ENCODE measurements around the gene ELAVL3. TPM values are rescaled to one million over a fixed set of nuclear protein-coding genes. Genes with fewer than 3 reads are reported as not detected.
"Not testable (repeated sequence)": the region's sequence is repeated elsewhere in the genome, so short reads cannot be mapped to it uniquely, and the experiment has no call there.

ELAVL3 gene
- total RNA-seq, 4 donors from 2014 or later, result not detected

- TF ChIP-seq EP300 (IDR thresholded peaks at IDR 0.05) (no peak), POLR2A (IDR thresholded peaks at IDR 0.05) (no peak)
- TF ChIP-seq, protein P1, sequence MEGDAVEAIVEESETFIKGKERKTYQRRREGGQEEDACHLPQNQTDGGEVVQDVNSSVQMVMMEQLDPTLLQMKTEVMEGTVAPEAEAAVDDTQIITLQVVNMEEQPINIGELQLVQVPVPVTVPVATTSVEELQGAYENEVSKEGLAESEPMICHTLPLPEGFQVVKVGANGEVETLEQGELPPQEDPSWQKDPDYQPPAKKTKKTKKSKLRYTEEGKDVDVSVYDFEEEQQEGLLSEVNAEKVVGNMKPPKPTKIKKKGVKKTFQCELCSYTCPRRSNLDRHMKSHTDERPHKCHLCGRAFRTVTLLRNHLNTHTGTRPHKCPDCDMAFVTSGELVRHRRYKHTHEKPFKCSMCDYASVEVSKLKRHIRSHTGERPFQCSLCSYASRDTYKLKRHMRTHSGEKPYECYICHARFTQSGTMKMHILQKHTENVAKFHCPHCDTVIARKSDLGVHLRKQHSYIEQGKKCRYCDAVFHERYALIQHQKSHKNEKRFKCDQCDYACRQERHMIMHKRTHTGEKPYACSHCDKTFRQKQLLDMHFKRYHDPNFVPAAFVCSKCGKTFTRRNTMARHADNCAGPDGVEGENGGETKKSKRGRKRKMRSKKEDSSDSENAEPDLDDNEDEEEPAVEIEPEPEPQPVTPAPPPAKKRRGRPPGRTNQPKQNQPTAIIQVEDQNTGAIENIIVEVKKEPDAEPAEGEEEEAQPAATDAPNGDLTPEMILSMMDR (IDR thresholded peaks at IDR 0.05), result no peak
- Histone ChIP-seq H3K27me3 (peaks cover 0 to 12% of the 10 kb centered on the region in 2 donors), H3K9me3 (no peaks in the 10 kb centered on the region), H3K4me1 (no peaks in the 10 kb centered on the region), H3K27ac (no peak overlapping the region), H3K36me3 (no peaks in the 10 kb centered on the region), H3K4me3 (no peak overlapping the region)
- WGBS, 2 donors, result 23 to 39% methylated on average over 8 of the region's 8 CpGs
- DNase-seq (ENCODE audit: low spot score in 2 of 2), result no peak
Observed at GRCh38 chr19:11465600-11465999, 15.2 kb downstream of the ELAVL3 start.

DNA sequence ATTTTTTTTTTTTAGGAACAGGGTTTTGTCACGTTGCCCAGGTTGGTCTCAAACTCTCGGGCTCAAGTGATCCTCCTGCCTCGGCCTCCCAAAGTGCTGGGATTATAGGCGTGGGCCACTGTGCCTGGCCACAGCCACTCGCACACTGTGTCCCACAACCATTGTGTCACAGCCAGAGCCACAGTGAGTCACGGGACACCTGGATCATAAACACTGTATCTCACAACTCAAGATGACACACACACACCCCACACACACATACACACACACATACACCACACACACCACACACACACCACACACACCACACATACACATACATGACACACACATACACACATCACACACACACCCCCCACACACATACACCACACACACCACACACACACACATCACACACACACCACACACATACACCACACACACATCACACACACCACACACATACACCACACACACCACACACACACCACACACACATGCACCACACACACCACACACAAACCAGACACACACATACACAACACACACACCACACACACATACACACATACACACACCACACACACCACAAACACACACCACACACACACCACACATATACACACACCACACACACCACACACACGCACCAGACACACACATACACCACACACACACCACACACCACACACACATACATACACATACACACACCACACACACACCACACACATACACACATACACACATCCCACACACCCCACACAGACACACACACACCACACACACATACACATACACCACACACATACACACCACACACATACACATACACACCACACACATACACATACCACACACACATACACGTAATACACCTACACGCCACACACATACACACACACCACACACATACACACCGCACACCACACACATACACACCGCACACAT, 16.2 kb downstream of the ELAVL3 start:
- no peak overlapping the region for H3K27ac ChIP-seq
- peaks cover 0 to 18% of the 10 kb centered on the region in 2 donors for H3K27me3 ChIP-seq
- no peaks in the 10 kb centered on the region for H3K9me3 ChIP-seq
- 81 to 88% methylated on average over 11 of the region's 11 CpGs for WGBS, 2 donors
- no peaks in the 10 kb centered on the region for H3K36me3 ChIP-seq
- H3K4me3 ChIP-seq, result no peak overlapping the region
- H3K4me1 ChIP-seq, result no peaks in the 10 kb centered on the region
- no peak for DNase-seq (ENCODE audit: low spot score in 2 of 2)
- TF ChIP-seq, protein P1 (IDR thresholded peaks at IDR 0.05), result no peak

DNA sequence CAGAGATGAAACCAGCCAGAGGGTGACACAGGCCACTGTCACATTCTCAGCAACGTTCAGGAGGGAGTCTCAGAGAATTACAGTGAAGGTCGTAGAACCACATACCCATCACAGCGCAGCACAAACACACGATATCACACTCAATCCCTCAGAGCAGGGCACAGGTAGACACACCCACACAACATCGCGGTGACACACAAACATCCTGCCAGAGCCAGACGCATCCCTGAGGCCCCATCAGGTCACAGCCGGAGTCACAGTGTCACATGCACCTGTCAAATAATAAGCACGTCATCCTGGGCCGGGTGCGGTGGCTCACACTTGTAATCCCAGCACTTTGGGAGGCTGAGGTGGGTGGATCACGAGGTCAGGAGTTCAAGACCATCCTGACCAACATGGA, 17.5 kb downstream of the ELAVL3 start:
- TF ChIP-seq, protein P1 (IDR thresholded peaks at IDR 0.05), result no peak
- TF ChIP-seq POLR2A (IDR thresholded peaks at IDR 0.05) (no peak), EP300 (IDR thresholded peaks at IDR 0.05) (no peak)
- 74 to 77% methylated on average over 12 of the region's 12 CpGs for WGBS, 2 donors
- no peak for DNase-seq (ENCODE audit: low spot score in 2 of 2)

GRCh38 chr19:11461453-11461852, 19.4 kb downstream of the ELAVL3 start:
- Histone ChIP-seq H3K4me3 (no peak overlapping the region), H3K27me3 (peaks cover 0 to 25% of the 10 kb centered on the region in 2 donors), H3K36me3 (no peaks in the 10 kb centered on the region), H3K27ac (no peak overlapping the region), H3K4me1 (no peaks in the 10 kb centered on the region), H3K9me3 (no peaks in the 10 kb centered on the region)
- no peak for DNase-seq (ENCODE audit: low spot score in 2 of 2)
- WGBS, 2 donors, result 54 to 71% methylated on average over 2 of the region's 2 CpGs
- no peak for TF ChIP-seq POLR2A (IDR thresholded peaks at IDR 0.05)
- TF ChIP-seq, protein P1 (IDR thresholded peaks at IDR 0.05), result no peak
- TF ChIP-seq EP300 (IDR thresholded peaks at IDR 0.05), result no peak

More for the DNA sequence above, 17.5 kb downstream of the ELAVL3 start:
- Histone ChIP-seq H3K4me3 (no peak overlapping the region), H3K27ac (no peak overlapping the region), H3K36me3 (no peaks in the 10 kb centered on the region), H3K4me1 (no peaks in the 10 kb centered on the region), H3K27me3 (peaks cover 0 to 20% of the 10 kb centered on the region in 2 donors), H3K9me3 (no peaks in the 10 kb centered on the region)

- Histone ChIP-seq H3K27ac (no peak overlapping the region), H3K36me3 (no peaks in the 10 kb centered on the region), H3K4me3 (no peak overlapping the region), H3K4me1 (no peaks in the 10 kb centered on the region), H3K27me3 (peaks cover 0 to 17% of the 10 kb centered on the region in 2 donors), H3K9me3 (no peaks in the 10 kb centered on the region)
- WGBS, 2 donors, result 47 to 52% methylated on average over 4 of the region's 4 CpGs
- TF ChIP-seq POLR2A (IDR thresholded peaks at IDR 0.05) (no peak), EP300 (IDR thresholded peaks at IDR 0.05) (no peak)
- TF ChIP-seq, protein P1 (IDR thresholded peaks at IDR 0.05), result no peak
- no peak for DNase-seq (ENCODE audit: low spot score in 2 of 2)
Observed at GRCh38 chr19:11460207-11460606, 20.6 kb downstream of the ELAVL3 start.

DNA sequence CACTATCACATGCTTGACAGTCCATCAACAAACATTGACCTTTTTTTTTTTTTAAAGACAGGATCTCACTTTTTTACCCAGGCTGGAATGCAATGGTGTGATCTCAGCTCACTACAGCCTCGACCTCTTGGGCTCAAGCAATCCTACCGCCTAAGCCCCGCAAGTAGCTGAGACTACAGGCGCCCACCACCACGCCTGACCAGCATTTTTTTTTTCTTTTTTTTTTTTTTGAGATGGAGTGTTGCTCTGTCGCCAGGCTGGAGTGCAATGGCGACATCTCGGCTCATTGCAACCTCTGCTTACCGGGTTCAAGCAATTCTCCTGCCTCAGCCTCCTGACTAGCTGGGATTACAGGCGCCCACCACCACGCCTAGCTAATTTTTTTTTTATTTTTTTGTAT, 21.9 kb downstream of the ELAVL3 start:
- WGBS, 2 donors, result 80 to 82% methylated on average over 11 of the region's 11 CpGs
- not testable (repeated sequence) for DNase-seq (ENCODE audit: low spot score in 2 of 2); H3K4me3 ChIP-seq; H3K27ac ChIP-seq; H3K4me1 ChIP-seq; H3K9me3 ChIP-seq; H3K36me3 ChIP-seq
- H3K27me3 ChIP-seq, result peaks cover 0 to 13% of the 10 kb centered on the region in 2 donors

Measured in tibial nerve (tissue), 4 donors.